CD8-positive, alpha-beta memory T cell (primary cell): ENCODE results near the gene RPL31. TPM values are rescaled to one million over a fixed set of nuclear protein-coding genes. Genes with fewer than 3 reads are reported as not detected.

Source experiments
- CTCF ChIA-PET: fragments of 350-600 bp; sonication (Branson Sonifier 250); formaldehyde crosslinking; loops from one replicate; lab custom pipeline; 2021; ENCODE audit warnings: antibody characterized with exemption; lab: Charles Lee
- POLR2A ChIA-PET: fragments of 350-600 bp; sonication (Branson Sonifier 250); formaldehyde crosslinking; loops from one replicate; lab custom pipeline; 2021; ENCODE audit warnings: antibody characterized with exemption; lab: Charles Lee
- DNase-seq, 5 donors: peaks; one replicate each; pipeline versions ENCODE4 v3.0.0 to v3.0.0-alpha.2; 2020 to 2022; ENCODE audit warnings: mixed read lengths in 1 of 5
- H3K27ac ChIP-seq: one replicate; pipeline ENCODE4 v1.7.0; 2013; ENCODE audit warnings: low read depth, mild to moderate bottlenecking, low read length, moderate library complexity
- H3K27me3 ChIP-seq: 2 replicates; pipeline ENCODE4 v1.7.0; 2013; ENCODE audit warnings: low read length, mild to moderate bottlenecking; ENCODE audit not compliant: insufficient read depth, poor library complexity, severe bottlenecking
- H3K36me3 ChIP-seq: 2 replicates; pipeline ENCODE4 v1.7.0; 2013; ENCODE audit warnings: mild to moderate bottlenecking, low read length, moderate library complexity; ENCODE audit not compliant: insufficient read depth
- H3K4me1 ChIP-seq: 2 replicates; pipeline ENCODE4 v1.7.0; 2013; ENCODE audit warnings: mild to moderate bottlenecking, low read length, moderate library complexity; ENCODE audit not compliant: insufficient read depth
- H3K4me3 ChIP-seq: 2 replicates; pipeline ENCODE4 v1.7.0; 2013; ENCODE audit warnings: mild to moderate bottlenecking, low read length
- H3K9me3 ChIP-seq: 2 replicates; pipeline ENCODE4 v1.7.0; 2013; ENCODE audit warnings: mild to moderate bottlenecking, low read length
- H3K27ac Mint-ChIP-seq, 8 donors: one replicate each; pipeline ENCODE4 v1.8.0; 2020 to 2021; ENCODE audit warnings: mixed read lengths in 8 of 8, mild to moderate bottlenecking in 6 of 8, inconsistent platforms in 3 of 8, moderate library complexity in 3 of 8
- H3K27me3 Mint-ChIP-seq, 2 donors: one replicate each; pipeline ENCODE4 v1.8.0; 2020 to 2021; ENCODE audit warnings: mixed read lengths in 2 of 2, mild to moderate bottlenecking in 1 of 2, moderate library complexity in 1 of 2
- H3K36me3 Mint-ChIP-seq, 3 donors: one replicate each; pipeline ENCODE4 v1.8.0; 2020 to 2021; ENCODE audit warnings: mixed read lengths in 3 of 3, inconsistent platforms in 1 of 3, mild to moderate bottlenecking in 1 of 3
- H3K4me1 Mint-ChIP-seq, 3 donors: one replicate each; pipeline ENCODE4 v1.8.0; 2020 to 2021; ENCODE audit warnings: mixed read lengths in 3 of 3, inconsistent platforms in 1 of 3, mild to moderate bottlenecking in 1 of 3
- H3K4me3 Mint-ChIP-seq, 7 donors: one replicate each; pipeline ENCODE4 v1.8.0; 2020 to 2021; ENCODE audit warnings: mixed read lengths in 7 of 7, mild to moderate bottlenecking in 6 of 7, moderate library complexity in 4 of 7, inconsistent platforms in 2 of 7
- H3K9me3 Mint-ChIP-seq, 5 donors: one replicate each; pipeline ENCODE4 v1.8.0; 2020 to 2022; ENCODE audit warnings: mixed read lengths in 5 of 5, mild to moderate bottlenecking in 3 of 5, moderate library complexity in 2 of 5, inconsistent platforms in 1 of 5
- polyA plus RNA-seq: library from polyadenylated mRNA; unstranded; fragments of 300-500 nt; fragmentation: Illumina TruSeq; gene quantifications from one replicate; pipeline ENCODE4 v1.2.3, GENCODE V29; 2021
- total RNA-seq, 2 experiments: library from RNA; stranded (reverse); gene quantifications; one replicate each; pipeline ENCODE4 v1.2.3, GENCODE V29; 2021

RPL31 gene
- total and polyA plus RNA-seq, 3 experiments from 2014 or later, result 1,340 to 4,796 (median 1,381) TPM

- Mint-ChIP-seq H3K4me1 (no peaks in the 10 kb centered on the region), H3K36me3 (no peaks in the 10 kb centered on the region), H3K9me3 (no peaks in the 10 kb centered on the region), H3K4me3 (no peak overlapping the region), H3K27ac (no peak overlapping the region), H3K27me3 (peaks cover 0 to 4% of the 10 kb centered on the region in 2 donors)
- H3K27ac ChIP-seq, result no peak overlapping the region
- no peak for DNase-seq
- no peaks in the 10 kb centered on the region for H3K9me3 ChIP-seq
- no peaks in the 10 kb centered on the region for H3K36me3 ChIP-seq
- no peaks in the 10 kb centered on the region for H3K27me3 ChIP-seq
- ChIA-PET POLR2A (no interaction called here), CTCF (interaction anchor here (8.0 kb wide), 1 partner anchor 383 kb away, joined by 106 read pairs; no protein-coding TSS in a partner anchor)
- H3K4me1 ChIP-seq, result no peaks in the 10 kb centered on the region
- no peak overlapping the region for H3K4me3 ChIP-seq
These were observed 11.9 kb upstream of the RPL31 start for GRCh38 chr2:100990166-100990565.

- H3K4me1 ChIP-seq, result no peaks in the 10 kb centered on the region
- ChIA-PET CTCF (interaction anchor here (0.6 to 8.0 kb wide), 2 partner anchors 384 to 582 kb away, joined by 3 to 106 read pairs; no protein-coding TSS in a partner anchor), POLR2A (no interaction called here)
- no peak overlapping the region for H3K27ac Mint-ChIP-seq
- no peaks in the 10 kb centered on the region for H3K27me3 ChIP-seq
- H3K4me3 Mint-ChIP-seq, result no peak overlapping the region
- H3K27me3 Mint-ChIP-seq, result peaks cover 2 to 4% of the 10 kb centered on the region in 2 donors
- no peaks in the 10 kb centered on the region for H3K9me3 Mint-ChIP-seq
- H3K9me3 ChIP-seq, result no peaks in the 10 kb centered on the region
- no peaks in the 10 kb centered on the region for H3K36me3 Mint-ChIP-seq
- no peaks in the 10 kb centered on the region for H3K36me3 ChIP-seq
- no peaks in the 10 kb centered on the region for H3K4me1 Mint-ChIP-seq
- no peak overlapping the region for H3K27ac ChIP-seq
- no peak for DNase-seq
- no peak overlapping the region for H3K4me3 ChIP-seq
These were observed 11.3 kb upstream of the RPL31 start for GRCh38 chr2:100990650-100991403.

GRCh38 chr2:100991404-100991773 is 10.7 kb upstream of the RPL31 start:
- CTCF ChIA-PET, result interaction anchor here (0.6 to 8.0 kb wide), 2 partner anchors 384 to 582 kb away, joined by 3 to 106 read pairs; no protein-coding TSS in a partner anchor
- DNase-seq, result no peak
- Histone ChIP-seq H3K36me3 (no peaks in the 10 kb centered on the region), H3K4me1 (no peaks in the 10 kb centered on the region), H3K4me3 (no peak overlapping the region), H3K9me3 (no peaks in the 10 kb centered on the region), H3K27me3 (no peaks in the 10 kb centered on the region), H3K27ac (no peak overlapping the region)
- Mint-ChIP-seq H3K27me3 (peaks cover 2 to 4% of the 10 kb centered on the region in 2 donors), H3K27ac (no peak overlapping the region), H3K4me3 (no peak overlapping the region), H3K36me3 (no peaks in the 10 kb centered on the region), H3K4me1 (no peaks in the 10 kb centered on the region), H3K9me3 (no peaks in the 10 kb centered on the region)
- POLR2A ChIA-PET, result no interaction called here

GRCh38 chr2:100992262-100992661 is 9.8 kb upstream of the RPL31 start:
- Mint-ChIP-seq H3K4me3 (no peak overlapping the region), H3K4me1 (no peaks in the 10 kb centered on the region), H3K27ac (no peak overlapping the region), H3K27me3 (peaks cover 2 to 4% of the 10 kb centered on the region in 2 donors), H3K9me3 (no peaks in the 10 kb centered on the region), H3K36me3 (no peaks in the 10 kb centered on the region)
- no peak for DNase-seq
- no peaks in the 10 kb centered on the region for H3K36me3 ChIP-seq
- no peak overlapping the region for H3K4me3 ChIP-seq
- H3K4me1 ChIP-seq, result no peaks in the 10 kb centered on the region
- H3K9me3 ChIP-seq, result no peaks in the 10 kb centered on the region
- H3K27me3 ChIP-seq, result no peaks in the 10 kb centered on the region
- CTCF ChIA-PET, result interaction anchor here (0.5 to 8.0 kb wide), 3 partner anchors 385 to 429 kb away, joined by 3 to 106 read pairs (median 3); no protein-coding TSS in a partner anchor
- no peak overlapping the region for H3K27ac ChIP-seq
- POLR2A ChIA-PET, result no interaction called here

- Mint-ChIP-seq H3K36me3 (no peaks in the 10 kb centered on the region), H3K27ac (no peak overlapping the region), H3K9me3 (no peaks in the 10 kb centered on the region), H3K27me3 (peaks cover 2 to 4% of the 10 kb centered on the region in 2 donors), H3K4me3 (no peak overlapping the region), H3K4me1 (no peaks in the 10 kb centered on the region)
- POLR2A ChIA-PET, result no interaction called here
- H3K4me1 ChIP-seq, result no peaks in the 10 kb centered on the region
- H3K27me3 ChIP-seq, result no peaks in the 10 kb centered on the region
- no peaks in the 10 kb centered on the region for H3K9me3 ChIP-seq
- H3K4me3 ChIP-seq, result no peak overlapping the region
- no peaks in the 10 kb centered on the region for H3K36me3 ChIP-seq
- CTCF ChIA-PET, result interaction anchor here (0.9 kb wide), 1 partner anchor 430 kb away, joined by 3 read pairs; no protein-coding TSS in a partner anchor
- H3K27ac ChIP-seq, result no peak overlapping the region
- DNase-seq, result no peak
These were observed 8.8 kb upstream of the RPL31 start for GRCh38 chr2:100993294-100993693.

DNA sequence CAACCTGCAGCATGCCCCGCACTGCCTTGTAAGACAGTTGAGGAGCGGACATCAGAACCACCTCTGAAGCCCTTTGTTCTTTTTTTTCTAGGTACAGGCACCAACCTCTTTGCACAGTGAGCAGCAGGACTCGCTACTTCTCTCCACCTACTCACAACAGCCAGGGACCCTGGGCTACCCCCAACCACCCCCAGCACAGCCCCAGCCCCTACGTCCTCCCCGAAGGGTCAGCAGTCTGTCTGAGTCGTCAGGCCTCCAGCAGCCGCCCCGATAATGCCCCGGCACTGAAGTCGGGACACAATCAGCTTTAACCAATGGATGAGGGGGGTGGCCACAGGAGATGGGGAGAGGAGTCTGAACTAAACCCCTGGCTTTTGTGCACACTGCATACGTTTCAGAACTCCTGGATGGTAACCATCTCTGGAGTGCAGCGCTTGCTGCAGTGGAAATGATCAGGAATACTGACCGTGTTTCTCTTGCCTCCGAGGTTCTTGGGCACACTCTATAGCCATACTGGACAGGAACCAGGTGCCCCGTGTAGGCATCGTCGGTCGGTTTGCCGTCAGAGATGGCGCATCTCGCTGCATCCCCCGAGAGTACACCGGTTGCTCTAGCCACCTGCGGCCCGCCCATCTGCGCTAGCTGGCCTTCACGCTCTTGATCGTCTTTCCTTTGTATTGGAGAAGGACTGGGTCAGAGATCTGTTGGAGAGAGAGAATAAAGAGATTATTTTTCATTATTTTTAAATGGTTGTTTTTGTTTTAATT is 6.6 kb upstream of the RPL31 start:
- POLR2A ChIA-PET, result no interaction called here

DNA sequence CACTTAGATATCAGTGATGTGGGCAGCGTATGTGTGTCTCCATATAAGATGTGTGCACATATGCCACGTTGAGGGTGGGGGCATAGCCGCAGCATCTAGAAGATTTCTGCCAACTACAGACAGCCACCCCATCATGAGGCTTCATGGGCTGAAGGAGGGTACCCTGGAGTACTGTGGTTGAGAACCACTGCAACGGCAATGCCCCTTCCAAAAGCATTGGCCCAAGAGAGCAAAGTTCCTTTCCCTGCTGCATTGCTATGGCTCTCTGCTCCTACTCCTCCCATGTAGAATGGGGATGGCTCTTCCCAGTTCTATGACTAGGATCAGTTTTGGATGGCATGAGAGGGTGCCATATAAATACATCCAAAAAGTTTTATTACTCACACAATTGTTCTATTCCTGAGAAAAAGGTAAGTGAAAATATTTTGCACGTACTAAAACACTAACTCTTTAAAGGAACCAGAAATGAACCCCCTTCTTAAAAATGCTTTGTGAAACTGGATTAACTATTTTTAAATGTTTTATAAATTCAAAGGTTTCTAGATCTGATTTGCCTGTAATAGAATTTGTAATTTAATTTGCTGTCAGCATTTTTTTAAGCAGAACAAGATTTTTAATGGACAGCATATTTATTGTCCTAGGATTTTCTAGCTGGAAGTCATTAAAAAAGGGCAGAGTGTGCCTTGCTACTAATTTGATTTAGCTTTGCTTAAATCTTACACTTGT is 4.4 kb upstream of the RPL31 start:
- Histone ChIP-seq H3K9me3 (no peaks in the 10 kb centered on the region), H3K27ac (no peak overlapping the region), H3K4me1 (peaks cover 4% of the 10 kb centered on the region), H3K36me3 (peaks cover under 1% of the 10 kb centered on the region), H3K27me3 (no peaks in the 10 kb centered on the region), H3K4me3 (no peak overlapping the region)
- POLR2A ChIA-PET, result no interaction called here
- Mint-ChIP-seq H3K4me1 (peaks cover 8 to 12% (median 9%) of the 10 kb centered on the region in 3 donors), H3K9me3 (no peaks in the 10 kb centered on the region), H3K27ac (no peak overlapping the region), H3K27me3 (peaks cover 2 to 4% of the 10 kb centered on the region in 2 donors), H3K4me3 (no peak overlapping the region), H3K36me3 (peaks cover 0 to 6% (median 2%) of the 10 kb centered on the region in 3 donors)
- DNase-seq, result no peak
- CTCF ChIA-PET, result no interaction called here

More for the DNA sequence above, 6.6 kb upstream of the RPL31 start:
- Histone ChIP-seq H3K4me3 (no peak overlapping the region), H3K9me3 (no peaks in the 10 kb centered on the region), H3K4me1 (no peaks in the 10 kb centered on the region), H3K36me3 (no peaks in the 10 kb centered on the region), H3K27me3 (no peaks in the 10 kb centered on the region), H3K27ac (no peak overlapping the region)
- H3K36me3 Mint-ChIP-seq, result no peaks in the 10 kb centered on the region
- CTCF ChIA-PET, result interaction anchor here (0.9 kb wide), 1 partner anchor 13 kb away, joined by 3 read pairs; no protein-coding TSS in a partner anchor
- no peak overlapping the region for H3K4me3 Mint-ChIP-seq
- H3K27me3 Mint-ChIP-seq, result peaks cover 2 to 4% of the 10 kb centered on the region in 2 donors
- no peaks in the 10 kb centered on the region for H3K4me1 Mint-ChIP-seq
- DNase-seq, result no peak
- no peaks in the 10 kb centered on the region for H3K9me3 Mint-ChIP-seq
- no peak overlapping the region for H3K27ac Mint-ChIP-seq
